IMR-90 (cell line): ENCODE measurements around the gene CRYBA2. TPM values are rescaled to one million over a fixed set of nuclear protein-coding genes. Genes with fewer than 3 reads are reported as not detected.

Experiments
- ATAC-seq: fragments of 200-7000 bp; cut with Tn5 transposase; 2 replicates; pipeline ENCODE4 v1.9.1; 2020; ENCODE audit warnings: low read depth, mild to moderate bottlenecking, moderate library complexity
- BruUV-seq: library from RNA; stranded (reverse); fragments of 400-500 nt; replicated peaks from 2 replicates; lab custom pipeline; 2021; lab: Mats Ljungman, UMichigan
- CTCF ChIA-PET: fragments of 300-600 bp; formaldehyde crosslinking; extraction: SDS; loops from one replicate; lab custom pipeline; 2021; ENCODE audit warnings: antibody characterized with exemption; lab: Yijun Ruan, JAX
- POLR2A ChIA-PET: fragments of 300-600 bp; sonication (Branson Sonifier 250); formaldehyde crosslinking; loops from one replicate; lab custom pipeline; 2022; ENCODE audit warnings: antibody characterized with exemption; ENCODE audit not compliant: unreplicated experiment; lab: Charles Lee
- DNase-seq: peaks from one replicate; pipeline ENCODE4 v3.0.0; 2013
- H2AFZ ChIP-seq: replicated peaks from 2 replicates; pipeline ENCODE3; 2013; ENCODE audit warnings: low read length, mild to moderate bottlenecking; ENCODE audit not compliant: poor library complexity
- H2AK5ac ChIP-seq: 2 replicates; pipeline ENCODE4 v1.6.1; 2013; ENCODE audit warnings: low read depth, low read length, inconsistent platforms
- H2AK9ac ChIP-seq: replicated peaks from 2 replicates; pipeline ENCODE3; 2013; ENCODE audit warnings: mild to moderate bottlenecking, low read depth, low read length, moderate library complexity; ENCODE audit not compliant: poor library complexity
- H2BK120ac ChIP-seq: 2 replicates; pipeline ENCODE4 v1.6.1; 2013; ENCODE audit warnings: low read depth, low read length, inconsistent platforms
- H2BK15ac ChIP-seq: 3 replicates; pipeline ENCODE4 v1.6.1; 2013; ENCODE audit warnings: low read depth, low read length, inconsistent platforms
- H2BK20ac ChIP-seq: 2 replicates; pipeline ENCODE4 v1.6.1; 2013; ENCODE audit warnings: low read depth, mild to moderate bottlenecking, inconsistent platforms, low read length, moderate library complexity
- H2BK5ac ChIP-seq: 2 replicates; pipeline ENCODE4 v1.6.1; 2013; ENCODE audit warnings: mild to moderate bottlenecking, low read depth, low read length, inconsistent platforms; ENCODE audit not compliant: poor library complexity, severe bottlenecking
- H3K14ac ChIP-seq: replicated peaks from 2 replicates; pipeline ENCODE4 v1.6.1; 2013; ENCODE audit warnings: low read depth, low read length, inconsistent platforms
- H3K18ac ChIP-seq: 2 replicates; pipeline ENCODE4 v1.6.1; 2013; ENCODE audit warnings: low read depth, low read length, control low read depth
- H3K23ac ChIP-seq: 2 replicates; pipeline ENCODE4 v1.6.1; 2013; ENCODE audit warnings: low read depth, low read length, inconsistent platforms
- H3K27ac ChIP-seq: 2 replicates; pipeline ENCODE4 v1.5.1; 2013; ENCODE audit warnings: mild to moderate bottlenecking, control low read depth, low read length; ENCODE audit not compliant: insufficient read depth
- H3K27me3 ChIP-seq: 2 replicates; pipeline ENCODE4 v1.6.1; 2013; ENCODE audit warnings: low read length; ENCODE audit not compliant: control insufficient read depth, insufficient read depth
- H3K36me3 ChIP-seq: 2 replicates; pipeline ENCODE4 v1.6.1; 2013; ENCODE audit warnings: low read length, mixed read lengths; ENCODE audit not compliant: control insufficient read depth, insufficient read depth
- H3K4ac ChIP-seq: 2 replicates; pipeline ENCODE4 v1.6.1; 2013; ENCODE audit warnings: low read depth, low read length, inconsistent platforms
- H3K4me1 ChIP-seq: 2 replicates; pipeline ENCODE4 v1.6.1; 2013; ENCODE audit warnings: low read length, mixed read lengths; ENCODE audit not compliant: control insufficient read depth, insufficient read depth
- H3K4me2 ChIP-seq: 2 replicates; pipeline ENCODE4 v1.6.1; 2013; ENCODE audit warnings: low read depth, mild to moderate bottlenecking, control low read depth, low read length, moderate library complexity
- H3K4me3 ChIP-seq: 2 replicates; pipeline ENCODE4 v1.5.1; 2013; ENCODE audit warnings: low read depth, mild to moderate bottlenecking, control low read depth, low read length, moderate library complexity; ENCODE audit not compliant: insufficient read depth
- H3K56ac ChIP-seq: 2 replicates; pipeline ENCODE4 v1.6.1; 2013; ENCODE audit warnings: low read length, inconsistent platforms; ENCODE audit not compliant: insufficient read depth; ENCODE audit errors: extremely low read depth
- H3K79me1 ChIP-seq, 2 experiments: 2 replicates each; pipeline ENCODE4 v1.6.1; 2013; ENCODE audit warnings: low read length in 2 of 2, inconsistent platforms in 1 of 2, low read depth in 1 of 2
- H3K9ac ChIP-seq: 2 replicates; pipeline ENCODE4 v1.6.1; 2013; ENCODE audit warnings: low read depth, low read length, control low read depth
- H3K9me1 ChIP-seq: 2 replicates; pipeline ENCODE4 v1.6.1; 2013; ENCODE audit warnings: low read length, inconsistent platforms; ENCODE audit not compliant: insufficient read depth
- H3K9me3 ChIP-seq: 2 replicates; pipeline ENCODE4 v1.6.1; 2013; ENCODE audit warnings: low read length; ENCODE audit not compliant: control insufficient read depth, insufficient read depth
- H4K20me1 ChIP-seq: 2 replicates; pipeline ENCODE4 v1.6.1; 2013; ENCODE audit warnings: low read length, inconsistent platforms; ENCODE audit not compliant: insufficient read depth
- H4K5ac ChIP-seq: 2 replicates; pipeline ENCODE4 v1.6.1; 2013; ENCODE audit warnings: mild to moderate bottlenecking, low read depth, low read length, control low read depth
- H4K8ac ChIP-seq, 2 experiments: 2 replicates each; pipeline ENCODE4 v1.6.1; 2013; ENCODE audit warnings: low read depth in 2 of 2, low read length in 2 of 2, control low read depth in 1 of 2, inconsistent platforms in 1 of 2
- H4K91ac ChIP-seq: 2 replicates; pipeline ENCODE4 v1.6.1; 2013; ENCODE audit warnings: low read depth, low read length, inconsistent platforms; ENCODE audit not compliant: insufficient read depth
- CHD1 ChIP-seq: IDR thresholded peaks from 2 replicates; pipeline ENCODE4 v1.6.1; 2012; ENCODE audit warnings: low read depth, low read length, improper control_type of control experiment
- MAFK ChIP-seq: IDR thresholded peaks from 2 replicates; pipeline ENCODE4 v1.6.1; 2012; ENCODE audit warnings: low read depth, low read length, improper control_type of control experiment
- MXI1 ChIP-seq: IDR thresholded peaks from 2 replicates; pipeline ENCODE4 v1.6.1; 2012; ENCODE audit warnings: low read depth, mild to moderate bottlenecking, low read length, moderate library complexity, borderline replicate concordance
- RAD21 ChIP-seq: IDR thresholded peaks from 2 replicates; pipeline ENCODE4 v1.6.1; 2012; ENCODE audit warnings: low read length, improper control_type of control experiment
- SMC3 ChIP-seq: fragments of 150-350 bp; IDR thresholded peaks from 2 replicates; pipeline ENCODE4 v1.6.1; 2016; ENCODE audit warnings: low read depth, mild to moderate bottlenecking, antibody characterized with exemption, low read length, moderate library complexity
- WGBS, 2 experiments: methylation state at CpG; one replicate each; pipeline versions ENCODE4 v1.1.5 to v1.1.7; 2013; ENCODE audit warnings: missing lambda C conversion rate in 2 of 2; ENCODE audit not compliant: insufficient read length in 1 of 2; ENCODE audit errors: extremely low coverage in 2 of 2; 5-methylcytosine and 5-hydroxymethylcytosine counted together
- dilution Hi-C: fragments of 300-500 bp; cut with HindIII; formaldehyde crosslinking; loops from one replicate; pipeline ENCODE4 v1.14.3; 2018; ENCODE audit warnings: low sequenced_read_pairs; ENCODE audit not compliant: unreplicated experiment
- in situ Hi-C: fragments of 300-500 bp; cut with MboI; formaldehyde crosslinking; loops from 3 replicates; pipeline ENCODE4 v1.14.3; 2019; ENCODE audit warnings: low sequenced_read_pairs, inconsistent platforms, mixed read lengths
- intact Hi-C: fragments of 100-400 bp; cut with micrococcal nuclease; formaldehyde crosslinking; loops from 2 replicates; pipeline ENCODE4 v1.10.0; 2022
- polyA plus RNA-seq, 3 experiments: library from polyadenylated mRNA; depleted of rRNA; stranded (reverse); fragments of >200 nt; gene quantifications; 2 replicates each; pipeline ENCODE4 v1.2.3, GENCODE V29; 2012; ENCODE audit warnings: low replicate concordance in 1 of 3
- total RNA-seq: library from RNA; depleted of rRNA; stranded (reverse); fragments of >200 nt; gene quantifications from 2 replicates; pipeline ENCODE4 v1.2.3, GENCODE V29; 2012

Gene CRYBA2
- total and polyA plus RNA-seq, 2 of the 4 experiments (the other 2 are of a cell fraction) = not detected

DNA sequence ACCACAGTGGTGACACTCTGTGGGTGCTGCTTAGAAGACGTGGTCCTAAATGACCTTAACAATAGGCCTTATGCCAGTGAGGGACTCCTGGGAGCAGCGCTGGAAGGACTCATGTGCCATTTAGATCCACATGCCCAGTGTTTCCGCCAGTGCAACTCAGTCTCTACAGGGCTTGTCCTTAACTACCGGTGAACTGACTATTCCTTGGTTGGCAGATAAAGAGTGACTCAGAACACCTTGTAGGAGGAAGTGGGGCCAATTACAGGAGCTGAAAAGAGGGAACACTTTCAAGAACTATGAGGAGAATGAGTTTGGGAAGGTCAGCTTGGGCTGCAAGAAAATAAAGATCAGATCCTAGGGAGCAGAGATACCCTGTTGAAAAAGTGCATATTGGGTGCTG, 35.6 kb downstream of the CRYBA2 start:
- no peak overlapping the region for H2BK120ac ChIP-seq
- H4K8ac ChIP-seq = no peak overlapping the region
- TF ChIP-seq MXI1 (no peak), MAFK (no peak), CHD1 (no peak), RAD21 (no peak), SMC3 (no peak)
- no peaks in the 10 kb centered on the region for H3K36me3 ChIP-seq
- ChIA-PET CTCF (interaction anchor here (0.6 to 0.8 kb wide), 2 partner anchors 9 to 22 kb away, joined by 3 read pairs; no protein-coding TSS in a partner anchor), POLR2A (no interaction called here)
- no peaks in the 10 kb centered on the region for H3K9me3 ChIP-seq
- no peak overlapping the region for H2AK5ac ChIP-seq
- no peak overlapping the region for H2BK20ac ChIP-seq
- no peak overlapping the region for H4K91ac ChIP-seq
- no peaks in the 10 kb centered on the region for H3K79me1 ChIP-seq
- no peak overlapping the region for H2AK9ac ChIP-seq
- H3K23ac ChIP-seq = no peak overlapping the region
- DNase-seq (no peak), ATAC-seq (no peak)
- no peak overlapping the region for H3K4ac ChIP-seq
- H3K4me3 ChIP-seq = no peak overlapping the region
- no peak overlapping the region for H3K18ac ChIP-seq
- H3K27ac ChIP-seq = no peak overlapping the region
- no peak overlapping the region for H2BK5ac ChIP-seq
- H2AFZ ChIP-seq = no peak overlapping the region
- H3K27me3 ChIP-seq = peaks cover 75% of the 10 kb centered on the region
- 55% methylated on average over 4 of the region's 4 CpGs; no CpG with 5 or more reads in 1 of the 2 experiments for WGBS, 2 experiments
- no peak overlapping the region for H2BK15ac ChIP-seq
- H3K9ac ChIP-seq = no peak overlapping the region
- dilution Hi-C loops = no loop called here
- in situ Hi-C loops = no loop called here
- H3K14ac ChIP-seq = no peak overlapping the region
- H4K20me1 ChIP-seq = no peaks in the 10 kb centered on the region; the same call in 1 of the 2 replicates
- no peak overlapping the region for H3K4me2 ChIP-seq
- intact Hi-C loops = no loop called here
- no peaks in the 10 kb centered on the region for H3K4me1 ChIP-seq
- no peak overlapping the region for H4K5ac ChIP-seq
- BruUV-seq = no TSS peak
- 0 out of 2 replicates have a peak, but pooled peaks cover 4% of the 10 kb centered on the region for H3K9me1 ChIP-seq
- no peak overlapping the region for H3K56ac ChIP-seq
